GM18498 (cell line): ENCODE data around the gene LETM1.
A peak's percentile ranks its signal among the peaks of the same experiment; 100 is the strongest.

ENCODE experiments used
- ATAC-seq: cut with Tn5 transposase; IDR thresholded peaks from one replicate; pipeline ENCODE4 v1.9.1; 2021; ENCODE audit warnings: mild to moderate bottlenecking, moderate library complexity; ENCODE audit not compliant: unreplicated experiment

Gene LETM1

GRCh38 chr4:1797298-1797860 lies 58.6 kb downstream of the LETM1 start:
- no peak for ATAC-seq

DNA sequence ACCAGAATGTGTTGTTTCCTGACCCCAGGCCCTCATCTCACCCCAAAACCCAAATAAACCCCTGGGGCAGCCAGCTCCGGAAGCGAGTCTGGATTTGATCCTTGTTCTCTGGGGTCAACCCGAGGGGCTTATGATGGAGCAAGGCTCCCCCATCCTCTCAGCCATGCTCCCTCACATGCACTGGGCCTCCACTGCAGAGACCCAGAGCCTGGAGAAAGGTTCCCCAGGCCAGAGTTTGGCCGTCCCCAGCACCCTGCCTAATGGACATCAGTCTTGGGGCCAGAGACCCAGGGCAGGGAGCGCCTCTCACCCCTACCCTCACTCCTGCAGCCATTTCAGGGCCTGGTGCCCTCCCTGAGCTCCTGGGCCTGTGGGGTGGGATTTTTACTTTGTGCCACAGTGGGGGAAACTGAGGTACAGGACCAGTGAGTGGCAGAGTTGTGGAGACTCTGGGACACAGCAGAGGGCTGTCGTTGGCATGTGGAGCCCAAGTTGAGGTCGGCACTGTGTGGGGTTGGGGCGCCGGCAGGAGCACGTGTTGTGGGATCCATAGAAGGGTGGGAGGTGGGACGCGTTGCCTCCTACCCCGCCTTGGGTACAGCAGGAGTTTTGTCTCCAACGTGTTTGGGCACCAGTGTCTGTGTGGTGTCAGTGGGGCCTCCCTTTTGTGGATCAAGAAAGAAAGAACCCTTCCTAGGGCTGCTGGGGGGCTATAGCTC lies 59.3 kb downstream of the LETM1 start:
- no peak for ATAC-seq

DNA sequence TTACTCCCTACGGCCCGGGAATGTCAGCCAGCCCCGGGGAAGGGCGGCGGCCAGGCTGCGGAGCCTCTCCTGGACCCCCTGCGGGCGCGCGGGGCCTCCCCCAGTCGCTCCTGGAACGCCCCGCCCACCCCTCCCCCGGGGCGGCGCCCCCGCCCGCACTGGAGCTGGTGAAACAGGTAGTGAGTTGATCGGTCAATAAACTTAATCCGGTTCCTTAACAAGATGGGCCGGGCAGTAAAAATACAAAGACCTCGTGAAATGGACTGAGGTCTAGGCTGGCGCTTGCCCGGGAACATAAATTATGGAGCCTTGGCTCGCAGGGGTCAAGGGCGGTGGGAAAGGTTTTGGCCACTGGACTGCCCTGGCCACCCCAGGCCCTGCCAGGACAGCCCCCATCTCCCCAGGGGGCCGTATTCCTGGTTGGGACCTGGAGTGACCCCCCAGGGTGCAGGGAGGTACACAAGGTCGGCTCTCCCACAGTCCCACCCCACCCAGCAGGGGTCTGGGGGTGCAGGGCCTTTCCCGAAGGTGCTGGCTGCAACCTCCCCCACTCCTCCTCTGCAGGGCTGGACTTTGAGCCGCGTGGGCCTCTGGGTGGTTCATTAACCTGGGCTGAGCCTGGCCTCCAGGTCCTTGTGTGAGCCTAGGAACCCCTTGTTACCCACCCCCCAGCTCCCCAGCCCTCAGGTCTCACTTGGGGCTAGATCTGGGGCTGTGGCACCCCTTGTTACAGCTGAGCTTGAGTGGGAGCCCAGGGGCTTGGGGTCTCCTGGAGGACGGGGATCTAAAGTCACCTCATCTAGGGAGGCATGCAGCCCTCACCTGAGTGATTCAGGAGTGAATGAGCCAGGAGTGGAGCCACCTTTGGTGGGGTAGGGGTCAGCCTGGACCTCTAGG lies 60.4 kb downstream of the LETM1 start:
- no peak for ATAC-seq

DNA sequence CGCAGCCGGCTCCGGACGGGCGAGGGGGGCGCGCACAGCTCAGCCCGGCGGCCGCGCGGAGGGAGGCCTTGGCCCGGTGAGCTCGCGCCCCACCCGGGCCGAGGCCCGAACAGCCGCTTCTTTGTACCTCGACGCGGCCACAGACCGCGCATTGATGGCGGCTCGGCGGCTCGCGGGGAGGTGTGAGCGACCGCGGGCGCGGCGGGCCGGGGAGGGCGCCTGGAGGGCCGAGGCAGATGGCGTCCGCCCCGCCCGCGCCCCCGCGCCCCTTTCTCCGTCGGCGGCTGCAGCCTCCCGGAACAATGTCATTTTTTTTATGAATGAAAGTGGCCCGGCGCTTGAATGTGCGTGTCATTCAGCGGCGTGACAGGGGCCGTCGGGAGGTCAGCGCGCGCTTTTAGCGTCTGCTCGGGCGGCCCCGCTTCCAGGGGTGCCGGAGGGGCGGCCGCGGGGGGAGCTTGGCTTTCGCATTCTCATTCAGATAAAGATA lies 61.1 kb downstream of the LETM1 start:
- ATAC-seq = no peak

GRCh38 chr4:1793940-1794808 lies 61.8 kb downstream of the LETM1 start:
- peak; percentile 14 for ATAC-seq

DNA sequence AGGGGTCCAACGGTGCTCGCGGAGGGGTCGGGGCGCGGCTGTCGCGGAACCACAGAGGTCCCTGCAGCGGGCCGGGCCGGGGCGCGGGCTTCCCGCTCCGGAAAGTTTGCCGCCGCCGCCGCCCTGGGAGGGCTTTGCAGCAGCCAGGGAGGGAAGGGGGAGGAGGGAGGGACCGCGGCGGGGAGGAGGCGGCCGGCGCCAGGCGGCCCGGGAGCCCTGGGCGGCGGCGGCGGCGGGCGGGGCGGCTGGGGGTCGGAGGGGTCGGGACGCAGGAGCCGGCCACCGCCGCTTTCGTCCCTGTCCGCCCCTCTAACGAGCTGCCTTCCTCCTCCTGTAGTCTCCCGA lies 62.5 kb downstream of the LETM1 start:
- ATAC-seq = peak; percentile 32

- ATAC-seq = peak; percentile 49
These were observed 63.0 kb downstream of the LETM1 start, which contains the start of gene FGFR3 for GRCh38 chr4:1792832-1793495. Gene FGFR3, plus strand, starts transcription at chr4:1793293. Its CDS starts 642 bp downstream, at chr4:1793935.

DNA sequence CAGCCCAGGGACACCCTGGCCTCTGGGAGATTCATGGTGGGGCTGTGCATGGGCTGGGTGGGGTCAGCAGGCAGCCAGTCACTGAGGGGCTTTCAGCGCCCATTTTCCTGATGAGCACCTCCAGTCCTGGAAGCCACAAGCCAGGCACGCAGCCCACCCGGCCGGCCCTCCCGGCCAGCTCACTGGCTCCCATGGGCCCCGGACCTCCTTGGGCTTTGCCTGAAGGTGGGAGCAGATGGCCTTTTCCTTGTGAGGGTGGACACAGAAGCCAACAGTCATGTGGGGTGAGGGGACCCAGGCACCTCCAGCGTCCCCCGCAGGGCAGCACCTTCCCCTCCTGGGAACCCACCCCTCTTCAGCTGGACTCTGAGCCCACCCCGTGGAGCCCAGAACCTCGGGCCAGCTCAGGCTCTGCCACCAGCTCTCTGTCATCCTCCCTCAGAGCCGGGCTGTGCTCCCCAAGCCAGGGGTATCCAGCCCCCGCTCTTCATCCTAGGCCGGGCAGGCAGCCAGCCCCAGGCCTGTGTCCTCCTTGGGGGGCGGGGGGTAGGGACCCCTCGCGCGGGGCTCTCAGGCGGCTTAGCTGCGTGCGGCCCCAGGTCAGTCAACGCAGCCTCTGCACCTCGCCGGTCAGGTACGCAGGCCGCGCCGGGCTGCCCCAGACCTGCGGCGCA lies 63.7 kb downstream of the LETM1 start:
- no peak for ATAC-seq

DNA sequence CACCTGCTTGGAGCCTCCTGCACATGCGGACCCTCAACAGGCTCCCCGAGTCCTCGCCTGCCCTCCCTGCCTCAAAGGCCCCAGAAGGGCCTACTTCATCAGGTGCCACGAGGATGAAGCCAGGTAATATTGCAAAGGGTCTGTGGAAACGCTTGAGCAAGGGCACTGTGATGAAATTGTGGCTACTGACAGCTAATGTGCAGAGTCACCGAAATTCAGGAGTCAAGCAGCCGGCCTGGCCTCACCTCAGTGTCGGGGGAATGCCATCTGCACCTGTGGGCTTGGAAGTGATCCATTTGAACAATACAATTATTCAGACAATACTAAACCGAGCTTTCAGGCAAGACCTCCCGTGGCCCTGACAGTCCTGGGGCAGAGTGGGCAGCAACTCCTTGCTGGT lies 66.0 kb downstream of the LETM1 start:
- no peak for ATAC-seq

DNA sequence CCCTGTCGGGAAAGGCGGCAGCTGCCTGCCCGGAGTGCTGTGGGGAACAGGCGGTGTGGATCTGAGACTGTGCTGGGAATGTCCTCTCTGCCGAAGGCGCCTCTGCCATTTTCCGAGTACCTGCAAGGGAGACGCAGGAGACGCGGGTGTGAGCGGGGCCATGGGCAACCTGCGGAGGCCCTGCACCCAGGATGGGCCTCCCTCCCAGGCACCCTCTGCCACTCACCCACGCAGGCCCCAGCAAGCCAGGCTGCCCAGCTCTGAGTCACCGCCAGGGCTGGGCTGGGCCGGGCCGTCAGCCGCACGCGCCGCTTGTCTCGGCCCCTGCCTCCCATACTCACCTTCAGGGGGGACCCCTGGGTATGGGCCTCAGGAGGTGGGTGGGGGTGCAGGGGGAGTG lies 66.4 kb downstream of the LETM1 start:
- ATAC-seq = no peak

DNA sequence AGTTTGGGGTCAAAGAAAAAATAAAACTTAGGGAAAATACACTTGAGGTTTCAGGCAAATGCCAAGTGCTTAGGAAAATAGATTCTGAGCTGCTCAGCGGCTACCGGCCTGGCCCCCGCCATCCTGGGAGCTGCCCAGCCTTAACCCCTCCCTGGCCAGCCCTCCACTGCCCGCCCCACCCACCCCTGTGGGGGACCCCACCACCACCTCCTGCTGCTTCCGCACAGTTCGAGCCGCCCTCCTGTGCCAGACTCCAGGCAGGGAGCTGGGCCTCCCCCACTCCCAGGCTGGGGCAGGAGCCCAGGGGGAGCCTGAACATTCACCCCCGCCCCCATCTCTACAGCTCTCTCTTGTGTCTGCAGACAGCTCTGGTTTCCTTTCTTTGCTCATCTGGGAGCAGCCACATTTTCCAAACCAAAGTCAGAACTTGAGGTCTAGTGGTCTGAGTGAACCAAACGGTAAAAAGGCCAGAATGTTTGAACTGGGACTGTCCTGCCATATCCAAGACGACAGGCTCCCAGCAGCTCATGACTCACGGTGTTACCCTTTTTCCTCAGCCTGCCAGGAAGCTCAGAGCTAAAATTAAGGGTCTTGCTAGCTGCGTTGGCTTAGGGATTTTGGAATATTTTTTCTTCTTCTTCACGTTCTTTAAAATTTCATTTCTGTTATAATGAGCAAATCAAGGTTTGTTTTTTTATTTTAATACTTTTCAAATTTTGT lies 67.5 kb downstream of the LETM1 start:
- ATAC-seq = no peak

DNA sequence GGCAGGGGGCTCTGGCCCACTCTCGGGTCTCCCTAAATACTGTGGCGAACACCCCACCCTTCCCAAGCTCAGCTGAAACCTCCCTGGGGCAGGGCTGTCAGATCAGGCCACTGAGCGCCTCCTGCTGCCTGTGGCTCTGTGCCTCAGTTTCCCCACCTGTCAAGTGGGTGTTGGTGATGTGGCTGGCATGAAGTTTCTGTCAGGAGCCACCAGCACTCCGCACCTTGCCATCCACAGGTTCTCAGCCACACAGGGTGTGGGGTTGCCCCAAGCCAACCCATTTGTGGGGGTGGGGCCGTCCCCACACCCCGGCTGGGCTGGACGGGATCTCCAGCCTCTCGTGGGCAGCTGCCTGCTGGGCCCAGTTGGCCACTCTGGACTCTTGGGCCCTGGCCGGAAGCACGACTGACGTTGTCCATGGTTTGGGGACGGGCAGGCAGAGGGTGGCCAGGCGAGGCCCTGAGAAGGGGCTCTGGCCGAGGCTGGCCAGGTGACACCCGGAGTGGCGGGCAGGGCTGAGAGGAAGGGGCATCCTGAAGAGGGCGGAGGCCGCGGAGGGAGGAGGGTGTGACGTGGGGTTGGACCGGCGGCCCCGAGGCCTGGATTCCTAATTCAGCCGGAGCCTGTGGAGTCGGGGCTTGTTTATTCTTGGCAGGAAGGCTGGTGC lies 68.4 kb downstream of the LETM1 start:
- ATAC-seq = no peak

DNA sequence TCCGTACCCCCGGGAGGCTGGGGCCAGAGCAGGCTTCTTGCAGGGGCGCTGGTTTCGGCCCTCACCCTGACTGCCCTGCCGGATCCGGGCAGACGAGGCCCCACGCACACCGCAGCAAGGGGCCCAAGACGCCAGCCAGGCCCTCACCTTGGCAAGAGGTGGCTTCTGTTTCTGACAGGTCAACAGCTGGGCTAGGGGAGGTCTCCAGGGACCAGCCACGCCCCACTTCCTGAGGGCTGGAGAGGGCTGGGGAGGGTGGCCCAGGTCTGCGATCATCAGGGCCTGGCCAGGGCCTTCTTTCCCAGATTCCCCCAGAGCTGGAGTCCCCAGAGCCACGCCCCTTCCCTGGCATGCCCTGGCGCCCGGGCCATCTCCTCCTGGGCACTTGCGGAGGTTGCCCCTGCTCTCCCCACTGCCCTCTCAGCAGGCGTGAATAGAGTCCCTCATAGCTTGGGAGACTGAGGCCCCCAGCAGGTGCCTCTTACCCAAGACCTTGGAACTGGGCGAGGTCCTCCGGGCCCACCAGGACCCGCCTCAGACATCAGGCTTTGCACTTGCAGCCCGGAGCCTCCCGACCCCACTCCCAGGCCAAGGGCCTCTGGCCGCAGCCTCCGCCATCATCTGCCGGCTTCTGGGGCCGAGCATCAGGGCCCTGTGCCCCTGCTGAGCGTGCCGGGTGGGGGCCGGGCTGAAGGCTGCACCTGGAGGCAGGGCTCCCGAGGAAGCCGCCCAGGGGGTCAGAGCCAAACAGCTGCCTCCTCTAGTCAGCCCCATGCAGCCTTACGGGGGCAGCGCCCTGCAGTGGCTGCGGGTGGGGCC lies 69.2 kb downstream of the LETM1 start:
- ATAC-seq = no peak

DNA sequence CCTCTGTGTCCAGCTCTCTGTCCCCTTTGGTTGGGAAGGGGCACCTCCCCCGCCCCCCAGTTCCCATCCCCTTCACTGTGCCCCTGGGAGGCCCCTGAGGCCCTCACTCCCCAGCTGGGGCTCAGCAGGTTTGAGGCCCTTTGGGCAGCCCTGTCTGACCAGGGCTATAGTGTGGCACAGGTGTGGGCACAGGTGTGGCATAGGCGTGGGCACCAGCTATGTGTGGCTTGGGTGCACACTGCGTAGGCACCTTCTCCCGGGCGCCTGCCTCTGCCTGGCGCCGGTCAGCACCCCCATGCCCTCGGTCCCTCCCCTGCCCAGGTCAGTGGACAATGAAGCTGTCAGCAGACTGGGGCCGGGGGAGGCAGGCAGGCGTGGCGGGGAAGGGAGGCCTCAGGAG lies 70.4 kb downstream of the LETM1 start:
- ATAC-seq = no peak

- ATAC-seq = no peak
These were observed 71.0 kb downstream of the LETM1 start for GRCh38 chr4:1784789-1785591.

- no peak for ATAC-seq
These were observed 71.6 kb downstream of the LETM1 start for GRCh38 chr4:1784395-1784788.

- no peak for ATAC-seq
These were observed 72.0 kb downstream of the LETM1 start for GRCh38 chr4:1783970-1784369.
